Measurements from ENCODE around the gene EDRF1. TPM values are rescaled to one million over a fixed set of nuclear protein-coding genes. Genes with fewer than 3 reads are reported as not detected.

EDRF1 gene
- total and polyA plus RNA-seq, 2 of the 8 experiments (the other 6 are each of a cell fraction or from before 2014, with no cell fraction given), result 19.9 to 37.8 TPM

DNA sequence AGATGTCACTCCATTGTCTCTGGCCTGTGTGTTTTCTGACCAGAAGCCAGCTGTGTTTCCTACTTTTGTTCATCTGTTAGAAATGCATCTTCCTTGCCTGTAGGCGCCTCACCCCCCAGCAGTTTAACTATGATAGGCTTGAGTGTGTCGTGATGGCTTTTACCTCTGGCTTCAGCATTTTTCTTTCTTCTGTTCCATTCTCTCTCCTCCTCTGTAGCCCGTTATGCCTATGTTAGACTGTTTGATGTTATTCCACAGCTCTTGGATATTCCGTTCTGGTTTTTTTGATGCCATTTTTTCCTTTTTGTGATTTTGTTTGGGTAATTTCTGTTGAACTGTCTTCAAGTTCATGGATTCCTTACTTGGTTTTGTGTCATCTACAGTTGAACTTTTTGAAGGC lies 38.2 kb downstream of the EDRF1 start:
- H3K23me2 ChIP-seq (ENCODE audit: low read depth, low read length), result no peaks in the 10 kb centered on the region
- no peak overlapping the region for H3K4me2 ChIP-seq (ENCODE audit: insufficient read depth in 1 of 2, low read depth in 2 of 2, low read length in 2 of 2)
- H3K9ac ChIP-seq (replicated peaks in 1 of 4; ENCODE audit: extremely low read depth in 1 of 4, low read depth in 3 of 4, low read length in 3 of 4), result no peak overlapping the region
- peaks cover 0 to 5% of the 10 kb centered on the region in 2 experiments for H4K20me1 ChIP-seq (replicated peaks in 1 of 2; ENCODE audit: control insufficient read depth in 1 of 2, insufficient read depth in 2 of 2, low read length in 2 of 2)
- ChIA-PET POLR2A (ENCODE audit: partially characterized antibody) (interaction anchor here (0.6 to 2.3 kb wide), 2 partner anchors 10 to 30 kb away, joined by 3 to 8 read pairs; no protein-coding TSS in a partner anchor), CTCF (ENCODE audit: partially characterized antibody) (interaction anchor here (1.0 kb wide), 1 partner anchor 10 kb away, joined by 3 read pairs; no protein-coding TSS in a partner anchor)
- 75% methylated on average over 4 of the region's 4 CpGs; no CpG with 5 or more reads in 1 of the 2 experiments for WGBS, 2 experiments (ENCODE audit: extremely low coverage in 1 of 2, insufficient coverage in 1 of 2, insufficient read length in 1 of 2, insufficient replicate concordance in 2 of 2, low coverage in 1 of 2, low lambda C conversion rate in 2 of 2, missing lambda C conversion rate in 1 of 2)
- no peak overlapping the region for H3K27ac ChIP-seq (ENCODE audit: low read depth, low read length)
- no peaks in the 10 kb centered on the region for H3K27me3 ChIP-seq (replicated peaks in 1 of 4; ENCODE audit: control insufficient read depth in 3 of 4, extremely low read depth in 1 of 4, insufficient read depth in 3 of 4, low read length in 3 of 4)
- H3K4ac ChIP-seq (replicated peaks; ENCODE audit: insufficient read length, low read depth, low read length), result no peak overlapping the region
- H3K4me3 ChIP-seq (ENCODE audit: extremely low read depth in 1 of 4, insufficient read depth in 2 of 4, low read depth in 3 of 4, low read length in 4 of 4), result no peak overlapping the region
- no peak overlapping the region for H3K14ac ChIP-seq (ENCODE audit: insufficient read length)
- no peak overlapping the region for H2AK5ac ChIP-seq (ENCODE audit: low read depth, low read length)
- DNase-seq (ENCODE audit: low read depth in 1 of 2, low spot score in 2 of 2), result no peak
- H3K18ac ChIP-seq (ENCODE audit: extremely low read depth, low read length), result no peak overlapping the region
- no peaks in the 10 kb centered on the region for H3K79me1 ChIP-seq (ENCODE audit: low read depth, low read length)
- H4K91ac ChIP-seq (replicated peaks; ENCODE audit: insufficient read length, low read length), result no peak overlapping the region
- no peak overlapping the region for H4K8ac ChIP-seq (ENCODE audit: extremely low read depth, insufficient read depth, low read length)
- H3K79me2 ChIP-seq (ENCODE audit: control insufficient read depth in 1 of 2, insufficient read depth in 2 of 2, low read length in 2 of 2), result no peaks in the 10 kb centered on the region
- peaks cover 0 to 7% (median 3%) of the 10 kb centered on the region in 4 experiments; a peak in 3 of 7 replicates for H3K4me1 ChIP-seq (replicated peaks in 1 of 4; ENCODE audit: control insufficient read depth in 3 of 4, insufficient read depth in 4 of 4, low read length in 3 of 4)
- no peak overlapping the region for H2AFZ ChIP-seq (ENCODE audit: low read length)
- H3K9me3 ChIP-seq (ENCODE audit: insufficient read depth in 2 of 2, low read depth in 1 of 2, low read length in 1 of 2), result no peaks in the 10 kb centered on the region
- H4K5ac ChIP-seq (ENCODE audit: insufficient read length, low read depth, low read length), result no peak overlapping the region
- H2BK120ac ChIP-seq (replicated peaks; ENCODE audit: low read depth, low read length), result no peak overlapping the region
- no peak overlapping the region for H2BK5ac ChIP-seq (ENCODE audit: low read depth, low read length)
- peaks cover 5 to 71% (median 35%) of the 10 kb centered on the region in 4 experiments for H3K36me3 ChIP-seq (ENCODE audit: control insufficient read depth in 2 of 4, insufficient read depth in 4 of 4, low read length in 3 of 4)
- H2BK15ac ChIP-seq (ENCODE audit: low read length), result no peak overlapping the region
- FAIRE-seq, result no peak
- no peak overlapping the region for H2BK12ac ChIP-seq (ENCODE audit: low read depth, low read length)
- no peak overlapping the region for H2BK20ac ChIP-seq (ENCODE audit: low read length)
- H3K23ac ChIP-seq (ENCODE audit: insufficient read length), result no peak overlapping the region
- H3K56ac ChIP-seq (replicated peaks; ENCODE audit: insufficient read length, low read depth, low read length), result no peak overlapping the region
- TF ChIP-seq, protein P1, sequence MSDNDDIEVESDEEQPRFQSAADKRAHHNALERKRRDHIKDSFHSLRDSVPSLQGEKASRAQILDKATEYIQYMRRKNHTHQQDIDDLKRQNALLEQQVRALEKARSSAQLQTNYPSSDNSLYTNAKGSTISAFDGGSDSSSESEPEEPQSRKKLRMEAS (IDR thresholded peaks at IDR 0.05), result no peak
- no peak for TF ChIP-seq PHF8 (conservative IDR thresholded peaks at IDR 0.05; ENCODE audit: low read depth, low read length)
- TF ChIP-seq SIX5 (IDR thresholded peaks at IDR 0.05; ENCODE audit: low read depth, low read length), result no peak
- no peak for TF ChIP-seq BRCA1 (IDR thresholded peaks at IDR 0.05; ENCODE audit: low read depth, low read length)
- no peak for TF ChIP-seq RAD21 (IDR thresholded peaks at IDR 0.05 in 1 of 2, conservative IDR thresholded peaks at IDR 0.05 in 1 of 2; ENCODE audit: low read depth in 2 of 2, low read length in 2 of 2)
- no peak for TF ChIP-seq TAF7 (optimal IDR thresholded peaks at IDR 0.05; ENCODE audit: borderline replicate concordance, low read depth, low read length)
- TF ChIP-seq, protein P2, sequence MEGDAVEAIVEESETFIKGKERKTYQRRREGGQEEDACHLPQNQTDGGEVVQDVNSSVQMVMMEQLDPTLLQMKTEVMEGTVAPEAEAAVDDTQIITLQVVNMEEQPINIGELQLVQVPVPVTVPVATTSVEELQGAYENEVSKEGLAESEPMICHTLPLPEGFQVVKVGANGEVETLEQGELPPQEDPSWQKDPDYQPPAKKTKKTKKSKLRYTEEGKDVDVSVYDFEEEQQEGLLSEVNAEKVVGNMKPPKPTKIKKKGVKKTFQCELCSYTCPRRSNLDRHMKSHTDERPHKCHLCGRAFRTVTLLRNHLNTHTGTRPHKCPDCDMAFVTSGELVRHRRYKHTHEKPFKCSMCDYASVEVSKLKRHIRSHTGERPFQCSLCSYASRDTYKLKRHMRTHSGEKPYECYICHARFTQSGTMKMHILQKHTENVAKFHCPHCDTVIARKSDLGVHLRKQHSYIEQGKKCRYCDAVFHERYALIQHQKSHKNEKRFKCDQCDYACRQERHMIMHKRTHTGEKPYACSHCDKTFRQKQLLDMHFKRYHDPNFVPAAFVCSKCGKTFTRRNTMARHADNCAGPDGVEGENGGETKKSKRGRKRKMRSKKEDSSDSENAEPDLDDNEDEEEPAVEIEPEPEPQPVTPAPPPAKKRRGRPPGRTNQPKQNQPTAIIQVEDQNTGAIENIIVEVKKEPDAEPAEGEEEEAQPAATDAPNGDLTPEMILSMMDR (IDR thresholded peaks at IDR 0.05; ENCODE audit: control extremely low read depth in 1 of 3, insufficient read depth in 1 of 3, low read depth in 1 of 3, low read length in 3 of 3), result no peak
- no peak for TF ChIP-seq CEBPB (IDR thresholded peaks at IDR 0.05; ENCODE audit: low read depth, low read length)
- TF ChIP-seq ZNF274 (IDR thresholded peaks at IDR 0.05; ENCODE audit: borderline replicate concordance, extremely low read depth, low read length), result no peak
- TF ChIP-seq SIN3A (conservative IDR thresholded peaks at IDR 0.05 in 1 of 2, IDR thresholded peaks at IDR 0.05 in 1 of 2; ENCODE audit: low read depth in 1 of 2, low read length in 2 of 2), result no peak
- no peak for TF ChIP-seq JUND (IDR thresholded peaks at IDR 0.05; ENCODE audit: low read length)
